ENCODE data around the gene FBN1. TPM values are rescaled to one million over a fixed set of nuclear protein-coding genes. Genes with fewer than 3 reads are reported as not detected.
A peak's percentile ranks its signal among the peaks of the same experiment; 100 is the strongest.

The FBN1 gene
- total RNA-seq (2012; rRNA removed), result 1,022 and 1,293 TPM in 2 replicates

DNA sequence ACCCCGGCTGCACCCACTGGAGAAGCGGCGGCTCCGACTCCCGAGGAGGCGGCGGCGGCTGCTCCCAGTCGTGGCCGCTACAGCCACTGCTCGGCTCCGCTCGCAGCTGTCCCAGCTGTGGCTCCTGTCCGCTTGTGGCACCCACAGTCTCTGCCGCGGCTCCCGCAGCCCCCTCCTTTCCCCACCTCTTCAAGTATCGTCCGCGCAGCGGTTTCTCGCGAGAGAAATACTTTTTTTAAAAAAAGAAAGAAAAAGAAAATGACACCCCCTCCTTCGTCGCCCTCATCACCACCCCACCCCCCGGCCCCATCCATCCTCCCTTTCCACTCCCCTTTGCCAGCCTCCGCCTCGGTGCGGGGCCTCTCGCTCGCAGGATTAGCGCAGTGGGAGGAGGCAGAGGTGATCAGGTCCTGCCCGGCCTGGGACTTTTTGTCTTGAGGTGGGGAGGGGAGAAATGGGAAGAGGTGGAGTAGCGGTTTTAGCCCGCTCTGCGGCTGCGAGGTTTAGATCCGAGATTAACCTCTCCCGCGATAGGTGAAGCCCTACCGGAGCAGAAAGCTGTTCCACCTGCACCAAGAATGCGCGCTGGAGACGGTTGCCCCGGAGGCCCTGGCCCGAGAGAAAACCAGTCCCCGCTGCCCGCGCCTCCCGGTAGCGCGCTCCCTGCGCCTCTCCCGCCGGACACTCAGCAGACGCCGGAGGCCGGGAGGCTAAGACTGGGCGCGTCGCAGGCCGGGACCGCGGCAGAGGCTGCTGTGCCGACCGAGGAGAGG lies at the start of gene FBN1:
TSS of gene FBN1 (minus strand) at position 152 of the 773 bp plus-strand sequence. CDS start 940 bp downstream, outside the sequence.
- Histone ChIP-seq H3K9ac (ENCODE audit: low read depth, low read length) (peak within 1 kb of the TSS; percentile 89), H3K9me3 (replicated peaks; ENCODE audit: low read length) (no peaks in the 10 kb centered on the region), H3K4me1 (ENCODE audit: control insufficient read depth, insufficient read depth, low read length) (peaks cover 25% of the 10 kb centered on the region), H3K36me3 (ENCODE audit: insufficient read depth, low read length) (peaks cover 27% of the 10 kb centered on the region), H3K27me3 (ENCODE audit: control insufficient read depth, insufficient read depth, low read length) (no peaks in the 10 kb centered on the region), H3K4me2 (ENCODE audit: low read length) (peak within 1 kb of the TSS; percentile 93), H3K4me3 (ENCODE audit: low read length) (peak within 1 kb of the TSS; percentile 77)

DNA sequence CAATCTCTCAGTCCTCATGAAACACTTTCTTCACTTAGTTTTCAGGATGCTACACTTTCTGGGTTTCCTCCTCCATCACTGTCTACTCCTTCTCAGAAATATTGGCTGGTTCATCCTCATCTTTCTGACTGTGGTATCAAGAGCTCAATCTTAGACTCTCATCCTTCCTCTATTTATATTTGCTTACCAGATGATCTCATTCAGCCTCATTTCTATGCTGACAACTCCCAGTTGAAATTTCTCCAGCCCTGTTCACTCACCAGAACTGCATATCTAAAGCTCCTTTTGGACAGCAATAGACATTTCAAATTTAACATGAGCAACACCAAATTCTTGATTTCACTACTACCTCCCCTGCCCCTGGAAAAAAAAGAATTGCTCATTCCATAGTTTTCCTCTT lies 48.0 kb upstream of the FBN1 start:
- peak overlapping the region; percentile 58 for H3K9ac ChIP-seq (ENCODE audit: low read depth, low read length)
- no peaks in the 10 kb centered on the region for H3K27me3 ChIP-seq (ENCODE audit: control insufficient read depth, insufficient read depth, low read length)
- no peaks in the 10 kb centered on the region for H3K9me3 ChIP-seq (replicated peaks; ENCODE audit: low read length)
- peaks cover 41% of the 10 kb centered on the region for H3K4me1 ChIP-seq (ENCODE audit: control insufficient read depth, insufficient read depth, low read length)
- H3K4me3 ChIP-seq (ENCODE audit: low read length), result no peak overlapping the region
- peak overlapping the region; percentile 8 for H3K4me2 ChIP-seq (ENCODE audit: low read length)
- H3K36me3 ChIP-seq (ENCODE audit: insufficient read depth, low read length), result no peaks in the 10 kb centered on the region

DNA sequence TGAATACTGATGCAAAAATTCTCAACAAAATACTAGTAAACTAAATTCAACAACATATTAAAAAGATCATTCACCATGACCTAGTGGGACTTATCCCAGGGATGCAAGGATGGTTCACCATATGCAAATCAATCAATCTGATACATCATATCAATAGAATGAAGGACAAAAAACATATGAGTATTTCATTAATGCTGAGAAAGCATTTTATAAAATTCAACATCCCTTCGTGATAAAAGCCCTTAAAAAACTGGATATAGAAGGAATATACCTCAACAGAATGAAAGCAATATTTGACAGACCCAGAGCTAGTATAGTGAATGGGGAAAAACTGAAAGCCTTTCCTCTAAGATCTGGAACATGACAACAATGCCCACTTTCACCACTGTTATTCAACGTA lies 43.0 kb upstream of the FBN1 start:
- Histone ChIP-seq H3K36me3 (ENCODE audit: insufficient read depth, low read length) (no peaks in the 10 kb centered on the region), H3K9me3 (replicated peaks; ENCODE audit: low read length) (no peaks in the 10 kb centered on the region), H3K4me3 (ENCODE audit: low read length) (no peak overlapping the region), H3K4me2 (ENCODE audit: low read length) (no peak overlapping the region), H3K9ac (ENCODE audit: low read depth, low read length) (no peak overlapping the region), H3K4me1 (ENCODE audit: control insufficient read depth, insufficient read depth, low read length) (peaks cover 7% of the 10 kb centered on the region), H3K27me3 (ENCODE audit: control insufficient read depth, insufficient read depth, low read length) (no peaks in the 10 kb centered on the region)

DNA sequence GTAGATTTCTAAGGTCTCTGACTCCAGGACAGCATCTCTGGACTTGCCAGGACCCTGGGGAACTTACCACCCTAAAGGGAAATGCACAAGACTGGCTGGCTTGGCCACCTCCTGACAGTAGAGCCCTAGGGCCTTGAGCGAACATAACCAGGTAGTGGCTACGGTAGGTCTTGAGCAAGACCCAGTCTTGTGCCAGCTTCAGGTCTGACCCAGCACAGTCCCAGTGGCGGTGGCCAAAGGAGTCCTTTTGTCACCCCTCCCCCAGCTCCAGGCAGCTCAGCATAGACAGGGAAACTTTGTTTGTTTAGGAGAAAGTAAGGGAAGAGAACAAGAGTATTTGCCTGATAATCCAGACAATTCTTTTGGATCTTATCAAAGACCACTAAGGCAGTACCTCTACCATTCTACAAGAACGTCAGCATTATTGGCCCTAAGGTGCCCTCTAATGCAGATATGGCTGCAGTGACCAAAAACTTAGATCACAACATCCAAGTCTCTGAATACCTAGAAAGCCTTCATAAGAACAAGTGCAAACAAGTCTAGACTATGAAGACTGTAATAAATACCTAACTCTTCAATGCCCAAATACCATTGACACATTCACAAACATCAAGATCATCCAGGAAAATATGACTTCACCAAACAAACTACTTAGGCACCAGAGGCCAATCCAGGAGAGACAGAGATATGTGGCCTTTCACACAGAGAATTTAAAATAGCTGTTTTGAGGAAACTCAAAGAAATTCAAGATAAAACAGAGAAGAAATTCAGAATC lies 38.7 kb upstream of the FBN1 start:
- Histone ChIP-seq H3K9me3 (replicated peaks; ENCODE audit: low read length) (no peaks in the 10 kb centered on the region), H3K4me1 (ENCODE audit: control insufficient read depth, insufficient read depth, low read length) (peaks cover 32% of the 10 kb centered on the region), H3K36me3 (ENCODE audit: insufficient read depth, low read length) (no peaks in the 10 kb centered on the region), H3K4me2 (ENCODE audit: low read length) (no peak overlapping the region), H3K9ac (ENCODE audit: low read depth, low read length) (no peak overlapping the region), H3K4me3 (ENCODE audit: low read length) (no peak overlapping the region), H3K27me3 (ENCODE audit: control insufficient read depth, insufficient read depth, low read length) (no peaks in the 10 kb centered on the region)

DNA sequence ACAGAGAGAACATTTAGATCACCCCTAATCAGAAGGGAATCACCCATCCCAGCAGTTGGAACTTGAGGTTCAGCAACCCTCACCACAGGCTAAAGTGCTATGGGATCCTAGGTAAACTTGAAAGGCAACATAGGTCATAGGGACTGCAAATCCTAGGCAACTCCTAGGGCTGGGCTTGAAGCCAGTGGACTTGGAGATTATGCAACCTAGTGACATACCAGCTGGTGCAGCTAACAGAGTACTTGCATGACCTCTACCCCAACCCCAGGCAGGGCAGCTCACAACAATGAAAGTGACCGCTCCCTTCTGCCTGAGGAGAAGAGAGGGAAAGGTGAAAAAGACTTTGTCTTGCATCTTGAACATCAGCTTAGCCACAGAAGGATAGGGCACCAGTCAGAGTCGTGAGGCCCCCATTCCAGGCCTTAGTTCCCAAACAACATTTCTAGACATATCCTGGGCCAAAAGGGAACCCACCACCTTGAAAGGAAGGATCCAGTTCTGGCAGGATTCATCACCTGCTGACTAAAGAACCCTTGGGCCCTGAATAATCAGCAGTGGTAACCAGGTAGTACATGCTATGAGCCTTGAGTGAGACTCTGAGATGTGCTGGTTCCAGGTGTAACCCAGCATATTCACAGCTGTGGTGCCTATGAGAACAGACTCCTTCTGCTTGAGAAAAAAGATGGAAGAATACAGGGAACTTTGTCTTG lies 37.6 kb upstream of the FBN1 start:
- H3K4me2 ChIP-seq (ENCODE audit: low read length), result no peak overlapping the region
- H3K4me3 ChIP-seq (ENCODE audit: low read length), result no peak overlapping the region
- H3K9ac ChIP-seq (ENCODE audit: low read depth, low read length), result no peak overlapping the region
- H3K27me3 ChIP-seq (ENCODE audit: control insufficient read depth, insufficient read depth, low read length), result no peaks in the 10 kb centered on the region
- H3K36me3 ChIP-seq (ENCODE audit: insufficient read depth, low read length), result no peaks in the 10 kb centered on the region
- H3K4me1 ChIP-seq (ENCODE audit: control insufficient read depth, insufficient read depth, low read length), result peaks cover 32% of the 10 kb centered on the region
- H3K9me3 ChIP-seq (replicated peaks; ENCODE audit: low read length), result no peaks in the 10 kb centered on the region

DNA sequence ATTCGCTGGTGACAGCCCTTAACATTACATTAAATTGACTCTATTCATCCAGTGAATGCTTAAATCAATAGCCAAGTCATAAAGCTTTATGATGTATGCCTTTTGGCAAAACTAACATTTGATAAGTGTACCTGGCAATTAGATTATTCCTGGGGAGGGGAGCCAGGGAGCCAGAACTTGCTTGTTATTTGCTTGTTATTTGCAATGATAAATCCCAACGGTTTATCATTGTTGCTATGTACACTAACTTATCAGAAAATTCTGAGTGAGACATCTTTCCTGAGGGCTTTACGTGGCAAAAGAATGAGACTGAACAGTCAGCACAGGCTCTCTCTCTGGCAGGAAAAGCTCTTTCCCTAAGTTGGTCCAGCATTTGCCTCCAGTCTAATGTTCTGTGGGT lies 35.8 kb upstream of the FBN1 start:
- Histone ChIP-seq H3K9ac (ENCODE audit: low read depth, low read length) (peak overlapping the region; percentile 39), H3K36me3 (ENCODE audit: insufficient read depth, low read length) (no peaks in the 10 kb centered on the region), H3K4me2 (ENCODE audit: low read length) (peak overlapping the region; percentile 26), H3K27me3 (ENCODE audit: control insufficient read depth, insufficient read depth, low read length) (no peaks in the 10 kb centered on the region), H3K4me3 (ENCODE audit: low read length) (no peak overlapping the region), H3K9me3 (replicated peaks; ENCODE audit: low read length) (no peaks in the 10 kb centered on the region), H3K4me1 (ENCODE audit: control insufficient read depth, insufficient read depth, low read length) (peaks cover 32% of the 10 kb centered on the region)

DNA sequence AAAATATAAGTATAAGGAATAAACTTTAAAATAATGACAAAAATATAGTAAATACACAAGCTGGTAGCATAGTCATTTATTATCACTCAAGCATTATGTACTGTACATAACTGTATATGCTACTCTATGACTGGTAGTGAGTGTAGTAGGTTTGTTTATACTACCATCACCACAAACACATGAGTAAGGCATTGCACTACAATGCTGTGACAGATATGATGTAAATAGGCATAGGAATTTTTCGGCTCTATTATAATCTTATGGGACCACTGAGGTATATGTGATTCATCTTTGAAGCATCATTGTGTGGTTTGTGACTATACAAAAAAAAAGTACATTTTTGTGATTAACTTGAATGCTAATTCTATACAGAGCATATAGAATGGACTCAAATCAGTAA lies 35.3 kb upstream of the FBN1 start:
- H3K27me3 ChIP-seq (ENCODE audit: control insufficient read depth, insufficient read depth, low read length), result no peaks in the 10 kb centered on the region
- peaks cover 33% of the 10 kb centered on the region for H3K4me1 ChIP-seq (ENCODE audit: control insufficient read depth, insufficient read depth, low read length)
- peak overlapping the region; percentile 28 for H3K4me2 ChIP-seq (ENCODE audit: low read length)
- H3K4me3 ChIP-seq (ENCODE audit: low read length), result no peak overlapping the region
- no peaks in the 10 kb centered on the region for H3K9me3 ChIP-seq (replicated peaks; ENCODE audit: low read length)
- no peaks in the 10 kb centered on the region for H3K36me3 ChIP-seq (ENCODE audit: insufficient read depth, low read length)
- H3K9ac ChIP-seq (ENCODE audit: low read depth, low read length), result no peak overlapping the region

DNA sequence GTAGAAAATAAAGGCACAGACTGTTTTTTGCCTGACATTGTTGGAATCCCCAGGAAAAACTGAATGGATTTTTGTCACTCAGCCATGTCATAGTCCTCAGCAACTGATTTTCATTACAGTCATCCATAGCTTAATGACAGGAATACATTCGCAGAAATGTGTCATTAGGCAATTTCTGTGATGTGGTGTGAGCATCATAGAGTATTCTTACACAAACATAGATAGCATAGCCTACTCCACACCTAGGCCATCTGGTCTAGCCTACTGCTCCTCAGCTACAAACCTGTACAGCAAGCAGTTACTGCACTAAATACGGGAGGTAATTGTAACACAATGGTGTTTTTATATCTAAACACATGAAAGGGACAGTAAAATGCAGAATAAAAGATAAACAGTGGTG lies 34.4 kb upstream of the FBN1 start:
- Histone ChIP-seq H3K4me1 (ENCODE audit: control insufficient read depth, insufficient read depth, low read length) (peaks cover 41% of the 10 kb centered on the region), H3K9ac (ENCODE audit: low read depth, low read length) (no peak overlapping the region), H3K36me3 (ENCODE audit: insufficient read depth, low read length) (no peaks in the 10 kb centered on the region), H3K4me2 (ENCODE audit: low read length) (no peak overlapping the region), H3K9me3 (replicated peaks; ENCODE audit: low read length) (no peaks in the 10 kb centered on the region), H3K4me3 (ENCODE audit: low read length) (no peak overlapping the region), H3K27me3 (ENCODE audit: control insufficient read depth, insufficient read depth, low read length) (no peaks in the 10 kb centered on the region)

DNA sequence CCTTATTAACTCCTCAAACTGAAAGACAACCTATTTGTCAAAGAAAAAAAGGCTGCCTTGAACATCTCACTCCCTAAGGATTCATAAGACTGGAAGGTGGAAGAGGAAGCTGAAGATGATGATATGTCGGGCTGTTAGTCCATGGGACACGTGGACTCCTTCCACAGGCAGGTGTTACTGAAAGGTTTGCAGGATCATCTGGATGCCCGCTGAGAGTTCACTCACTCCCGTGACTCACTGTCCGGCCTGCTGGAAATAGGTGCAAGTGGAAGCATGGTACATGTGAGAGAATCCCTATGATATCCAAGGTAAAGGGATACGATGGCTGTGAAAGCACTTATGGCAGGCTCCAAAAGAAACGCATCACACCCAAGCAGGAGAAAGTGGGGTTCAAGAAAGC lies 33.3 kb upstream of the FBN1 start:
- H3K27me3 ChIP-seq (ENCODE audit: control insufficient read depth, insufficient read depth, low read length), result no peaks in the 10 kb centered on the region
- H3K36me3 ChIP-seq (ENCODE audit: insufficient read depth, low read length), result no peaks in the 10 kb centered on the region
- H3K4me3 ChIP-seq (ENCODE audit: low read length), result no peak overlapping the region
- H3K9me3 ChIP-seq (replicated peaks; ENCODE audit: low read length), result no peaks in the 10 kb centered on the region
- H3K4me2 ChIP-seq (ENCODE audit: low read length), result no peak overlapping the region
- peaks cover 49% of the 10 kb centered on the region for H3K4me1 ChIP-seq (ENCODE audit: control insufficient read depth, insufficient read depth, low read length)
- H3K9ac ChIP-seq (ENCODE audit: low read depth, low read length), result no peak overlapping the region

DNA sequence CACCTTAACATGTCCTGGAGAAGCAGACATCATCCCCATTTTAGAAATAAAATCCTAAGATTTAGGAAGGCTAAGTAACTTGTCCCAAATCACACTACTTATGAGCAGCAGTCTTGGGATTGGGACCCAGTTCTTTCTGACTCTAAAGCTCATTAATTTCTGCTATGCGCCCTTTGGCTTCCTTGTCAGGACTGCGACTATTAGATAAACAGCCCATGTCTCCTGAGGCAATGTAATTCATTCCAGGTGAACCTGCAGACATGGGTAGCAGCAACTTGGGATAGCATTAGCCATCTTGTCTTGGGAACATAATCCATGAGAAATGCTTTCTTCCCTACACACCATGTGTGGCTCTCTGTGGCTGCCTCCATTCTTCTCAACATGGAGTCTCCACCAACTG lies 32.3 kb upstream of the FBN1 start:
- H3K4me1 ChIP-seq (ENCODE audit: control insufficient read depth, insufficient read depth, low read length), result peaks cover 44% of the 10 kb centered on the region
- no peak overlapping the region for H3K4me3 ChIP-seq (ENCODE audit: low read length)
- H3K4me2 ChIP-seq (ENCODE audit: low read length), result no peak overlapping the region
- H3K9ac ChIP-seq (ENCODE audit: low read depth, low read length), result no peak overlapping the region
- H3K9me3 ChIP-seq (replicated peaks; ENCODE audit: low read length), result no peaks in the 10 kb centered on the region
- no peaks in the 10 kb centered on the region for H3K36me3 ChIP-seq (ENCODE audit: insufficient read depth, low read length)
- no peaks in the 10 kb centered on the region for H3K27me3 ChIP-seq (ENCODE audit: control insufficient read depth, insufficient read depth, low read length)

DNA sequence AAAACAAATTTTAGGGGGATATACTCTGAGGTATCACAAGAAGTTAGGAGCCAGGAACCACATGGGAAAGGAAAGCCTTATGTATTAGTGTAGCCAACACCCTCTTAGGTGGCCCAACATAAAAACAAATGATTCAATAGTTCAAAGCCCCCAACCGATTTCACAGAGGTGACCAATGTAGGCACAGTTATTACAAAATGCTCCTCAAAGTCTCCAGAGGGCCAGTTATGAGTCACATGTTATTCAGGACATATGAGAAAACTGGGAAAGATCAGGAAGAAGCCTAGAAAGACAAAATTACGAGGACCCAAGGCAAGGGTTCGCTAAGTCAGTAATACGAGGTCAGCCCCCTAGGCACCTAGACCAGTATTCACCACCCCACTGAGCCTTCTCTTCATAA lies 29.9 kb upstream of the FBN1 start:
- Histone ChIP-seq H3K4me3 (ENCODE audit: low read length) (no peak overlapping the region), H3K4me2 (ENCODE audit: low read length) (no peak overlapping the region), H3K9me3 (replicated peaks; ENCODE audit: low read length) (no peaks in the 10 kb centered on the region), H3K36me3 (ENCODE audit: insufficient read depth, low read length) (no peaks in the 10 kb centered on the region), H3K4me1 (ENCODE audit: control insufficient read depth, insufficient read depth, low read length) (peaks cover 48% of the 10 kb centered on the region), H3K9ac (ENCODE audit: low read depth, low read length) (no peak overlapping the region), H3K27me3 (ENCODE audit: control insufficient read depth, insufficient read depth, low read length) (no peaks in the 10 kb centered on the region)
